GM19467 (cell line): ENCODE measurements around the gene KRTDAP.

Experiments used
- ATAC-seq: cut with Tn5 transposase; IDR thresholded peaks from one replicate; pipeline ENCODE4 v1.9.1; 2021; ENCODE audit warnings: mild to moderate bottlenecking, moderate library complexity; ENCODE audit not compliant: unreplicated experiment

Gene KRTDAP, protein sequence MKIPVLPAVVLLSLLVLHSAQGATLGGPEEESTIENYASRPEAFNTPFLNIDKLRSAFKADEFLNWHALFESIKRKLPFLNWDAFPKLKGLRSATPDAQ

DNA sequence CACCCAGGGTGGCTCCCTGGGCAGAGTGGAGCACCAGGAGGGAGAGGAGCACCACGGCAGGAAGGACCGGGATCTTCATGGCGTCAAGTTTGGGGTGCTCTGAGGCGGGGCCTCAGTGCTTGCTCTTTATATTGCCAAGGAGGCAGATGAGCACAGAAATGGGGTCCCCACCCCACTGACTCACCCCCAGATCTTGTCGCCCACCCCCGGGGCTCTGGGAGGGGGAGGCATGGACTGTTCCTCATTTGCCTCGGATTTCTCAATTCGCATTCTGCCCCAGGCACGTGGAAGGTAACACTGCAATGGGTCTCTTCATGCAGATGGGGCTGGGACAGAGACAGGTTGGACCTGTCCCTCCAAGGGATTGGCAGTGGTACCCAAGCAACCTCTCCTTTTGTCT lies at the start of gene KRTDAP:
Gene KRTDAP, minus strand, starts transcription at position 101 of the 400 bp plus-strand sequence. Its CDS starts 22 bp downstream, at position 79.
- ATAC-seq = no peak

DNA sequence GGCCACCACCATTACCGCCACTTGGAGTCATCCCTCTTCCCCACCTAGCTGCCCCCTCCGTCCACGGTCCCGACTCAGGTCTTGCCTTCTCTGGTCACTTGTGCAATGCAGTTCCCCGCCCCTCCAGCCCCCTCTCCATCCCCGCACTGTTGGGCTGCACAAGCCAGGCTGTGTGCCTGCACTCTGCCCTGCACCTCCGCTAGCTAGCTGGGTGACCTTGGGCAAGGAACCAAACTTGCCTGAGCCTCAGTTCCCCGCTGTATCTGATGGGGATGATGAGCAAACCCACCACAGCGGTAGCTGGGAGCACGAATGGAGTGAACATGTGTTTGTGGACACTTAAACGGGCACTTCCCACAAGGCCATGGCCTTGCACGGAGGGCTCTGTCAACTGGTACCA lies 49.6 kb upstream of the KRTDAP start:
- ATAC-seq = no peak

DNA sequence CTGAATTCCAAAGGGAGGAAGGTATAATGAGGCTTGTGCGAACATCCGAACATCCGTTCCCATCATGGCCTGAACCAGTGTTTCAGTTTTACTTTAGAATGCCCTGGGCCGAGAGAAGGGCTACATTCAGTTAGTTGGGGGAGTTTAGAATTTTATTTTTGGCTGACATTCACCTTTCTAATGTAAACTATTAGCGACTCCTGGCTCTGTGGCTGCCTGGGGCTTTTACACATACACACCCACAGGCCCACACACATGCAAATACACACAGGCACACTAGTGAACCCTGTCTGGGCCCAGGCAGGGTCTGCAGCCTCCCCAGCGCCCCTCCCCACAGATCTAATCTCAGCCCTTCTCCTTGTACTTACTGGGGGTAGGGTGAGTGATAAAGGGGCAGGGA lies 49.0 kb upstream of the KRTDAP start:
- ATAC-seq = no peak

DNA sequence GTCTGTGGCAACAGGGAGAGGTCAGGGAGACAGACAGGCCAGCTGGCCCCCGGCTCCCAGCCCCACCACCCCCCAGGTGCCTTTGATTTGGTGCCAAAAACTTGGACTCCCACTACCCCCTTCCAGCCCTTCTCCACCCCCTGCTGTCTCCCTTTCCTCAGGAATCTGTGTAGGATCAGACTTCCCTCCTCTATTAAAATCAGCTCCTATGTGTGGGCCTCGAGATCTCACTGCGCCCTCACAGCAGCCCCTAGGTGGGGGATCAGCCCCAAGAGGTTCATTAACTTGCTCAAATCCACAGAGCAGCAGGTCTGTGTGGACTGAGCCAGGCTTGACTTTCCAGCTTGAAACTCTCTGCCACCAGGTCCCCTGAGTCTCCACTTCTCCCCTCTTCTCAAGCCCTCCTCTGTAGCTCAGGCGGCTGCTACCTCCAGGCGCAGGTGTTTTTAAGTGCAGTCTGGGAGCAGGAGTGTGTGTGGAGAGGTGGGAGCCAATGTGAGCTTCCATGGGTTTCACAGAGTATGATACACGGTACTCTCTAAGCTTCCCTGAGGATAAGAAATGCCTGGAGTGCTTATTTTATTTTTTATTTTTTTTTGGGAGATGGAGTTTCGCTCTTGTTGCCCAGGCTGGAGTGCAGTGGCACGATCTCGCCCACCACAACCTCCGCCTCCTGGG lies 44.7 kb upstream of the KRTDAP start:
- ATAC-seq = no peak

DNA sequence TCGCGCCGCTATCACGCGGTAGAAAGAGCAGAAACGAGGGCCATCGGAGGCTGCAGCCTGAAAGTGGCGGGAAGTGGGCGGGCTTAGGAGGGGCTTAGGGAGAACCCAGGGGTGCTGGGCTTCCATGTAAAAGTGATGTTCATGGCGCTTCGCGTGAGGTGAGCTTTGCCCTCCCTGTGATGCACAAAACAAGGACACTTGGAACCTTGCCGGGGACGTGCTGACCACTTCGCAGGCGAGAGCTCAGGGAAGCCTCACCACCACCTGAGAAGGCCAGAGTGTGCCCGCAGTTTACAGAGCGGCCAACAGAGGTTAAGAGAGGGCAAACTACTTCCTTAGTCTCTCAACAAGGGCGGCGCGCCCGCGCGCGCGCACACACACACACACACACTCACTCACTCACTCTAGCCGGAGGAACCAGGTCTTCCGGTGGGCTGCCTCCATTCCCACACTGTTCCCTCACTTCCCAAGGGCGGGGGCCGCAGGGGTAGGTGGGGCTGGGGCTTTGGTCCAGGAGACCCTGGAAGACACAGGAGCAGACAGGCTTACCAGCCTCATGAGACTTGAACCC lies 43.6 kb upstream of the KRTDAP start:
- ATAC-seq = no peak

DNA sequence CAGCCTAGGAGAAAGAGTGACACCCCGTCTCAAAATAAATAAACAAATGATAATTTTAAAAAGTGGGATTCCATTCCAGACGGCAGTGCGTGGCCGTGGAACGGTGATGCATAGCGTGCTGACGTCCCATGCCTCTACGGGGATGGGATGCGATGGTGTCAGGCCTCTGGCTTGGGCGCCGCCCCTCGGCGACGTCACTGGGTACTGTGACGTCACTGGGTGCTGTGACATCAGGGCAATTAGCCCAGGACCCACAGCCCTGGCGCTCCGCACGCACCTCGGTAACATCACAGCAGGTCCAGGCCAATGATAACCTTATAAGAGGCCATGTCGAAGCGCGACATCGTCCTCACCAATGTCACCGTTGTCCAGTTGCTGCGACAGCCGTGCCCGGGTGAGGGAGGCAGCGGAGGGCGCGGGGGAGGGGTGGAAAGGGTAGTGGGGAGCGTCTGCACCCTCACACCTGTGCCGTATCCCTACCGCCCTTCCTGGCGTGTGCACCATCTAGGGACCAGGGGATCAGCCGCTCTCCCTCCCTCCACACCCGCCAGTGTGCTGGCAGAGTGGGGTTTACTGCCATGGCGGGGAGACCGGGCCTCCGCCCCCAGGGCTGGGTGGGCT lies 43.0 kb upstream of the KRTDAP start, which contains the start of gene GAPDHS:
Gene GAPDHS, plus strand, starts transcription at position 256 of the 621 bp plus-strand sequence. Its CDS starts 72 bp downstream, at position 328.
- no peak for ATAC-seq

DNA sequence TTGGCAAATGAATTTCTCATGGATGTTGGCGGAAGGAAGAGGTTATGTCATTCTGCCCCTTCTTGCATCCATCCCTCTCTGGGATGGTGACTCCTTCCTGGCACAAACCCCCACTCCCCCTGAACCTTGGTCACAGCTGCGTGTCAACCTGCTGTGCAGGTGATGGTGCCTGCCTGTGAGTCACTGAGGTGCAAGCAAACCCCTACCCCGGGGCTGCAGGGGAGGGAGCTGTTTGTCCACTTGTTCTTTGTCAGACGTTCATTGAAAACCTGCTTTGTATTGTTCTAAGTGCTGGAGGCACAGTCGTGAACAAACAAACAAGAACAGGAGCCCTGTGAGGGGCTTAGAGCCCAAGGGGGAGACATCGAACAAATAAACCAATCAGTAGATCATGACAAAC lies 41.0 kb upstream of the KRTDAP start:
- no peak for ATAC-seq

DNA sequence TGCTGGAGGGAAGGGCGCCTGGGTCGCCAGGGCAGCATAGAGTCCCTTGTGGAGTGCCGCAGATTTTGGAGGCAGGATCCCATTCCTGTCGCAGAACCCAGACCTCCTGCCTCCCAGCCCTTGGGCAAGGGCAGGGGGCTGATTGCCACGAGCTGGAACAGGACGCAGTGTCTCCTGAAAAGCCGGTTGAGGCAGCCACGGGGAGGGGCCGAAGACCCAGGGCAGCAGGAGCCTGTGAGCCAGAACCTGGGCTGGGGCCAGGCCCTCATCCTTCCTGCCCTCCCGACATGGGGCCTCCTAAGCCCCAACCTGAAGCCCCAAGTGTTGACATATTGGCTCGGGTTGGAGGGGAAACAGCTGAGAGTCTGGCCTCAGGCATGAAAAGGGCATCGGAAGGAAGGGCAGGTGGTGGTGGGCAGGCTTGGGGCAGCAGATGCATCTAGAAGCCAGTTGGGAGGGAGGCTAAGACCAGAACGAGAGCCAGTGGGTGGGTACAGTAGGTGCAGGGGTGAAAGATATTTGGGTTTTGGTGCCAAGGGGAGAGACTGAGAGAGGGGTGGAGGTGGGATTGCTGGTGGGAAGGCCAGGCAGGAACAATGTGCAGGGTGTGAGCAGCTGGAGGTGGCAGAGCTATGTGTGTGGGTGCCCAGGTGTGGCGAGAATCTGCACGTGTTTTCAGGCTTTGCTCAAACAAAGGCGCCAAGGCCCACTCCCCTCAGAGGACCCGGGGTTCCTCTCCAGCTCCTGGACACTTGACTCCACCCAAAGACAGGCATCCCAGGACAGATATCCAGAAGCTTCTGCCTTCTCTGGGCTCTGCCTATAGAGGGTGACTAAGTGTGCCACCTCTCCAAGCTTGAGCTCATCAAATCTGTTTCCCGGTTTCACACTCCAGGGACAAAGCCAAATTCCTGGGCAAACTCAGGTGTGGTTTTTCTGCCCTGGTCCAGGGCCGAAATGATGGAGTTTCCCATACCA lies 39.3 kb upstream of the KRTDAP start:
- ATAC-seq = no peak

DNA sequence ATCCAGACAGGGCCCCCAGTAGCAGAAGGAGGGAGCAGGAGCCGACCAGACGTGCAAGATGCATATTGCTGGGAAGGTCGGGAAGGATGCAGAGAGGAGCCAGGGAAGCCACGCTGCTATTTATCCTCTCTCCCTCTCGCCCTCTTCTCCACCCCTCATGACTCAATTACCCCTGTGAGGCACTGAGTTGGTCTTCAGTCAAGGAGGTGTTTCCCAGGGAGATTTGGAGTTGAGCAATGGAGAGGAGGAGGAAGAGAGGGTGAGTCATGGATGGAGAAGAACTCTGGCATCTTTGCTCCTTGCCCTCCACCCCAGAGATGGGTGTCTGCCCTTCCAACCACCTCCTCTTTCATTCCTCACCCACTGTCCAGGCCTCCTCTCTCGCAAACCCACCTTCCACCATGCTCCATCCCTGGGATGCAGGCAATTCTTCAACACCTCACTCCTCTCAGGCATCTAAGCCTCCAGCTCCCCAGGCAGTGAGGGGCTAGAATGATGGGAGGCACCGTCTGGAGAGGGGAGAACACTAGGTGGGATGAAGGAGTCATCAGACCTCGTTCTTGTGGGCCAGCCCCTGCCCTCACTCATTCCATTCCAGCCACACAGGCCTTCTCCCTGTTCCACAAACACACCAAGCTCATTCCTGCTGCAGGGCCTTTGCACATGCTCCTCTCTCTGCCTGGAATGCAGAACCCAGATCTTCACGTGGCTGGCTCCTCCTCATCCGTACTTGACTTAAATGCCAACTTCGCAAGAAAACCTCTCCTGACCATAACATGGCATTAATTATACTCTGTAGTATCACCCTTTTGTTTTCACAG lies 38.2 kb upstream of the KRTDAP start, which contains the start of gene SBSN:
Gene SBSN, minus strand, starts transcription at position 94 of the 821 bp plus-strand sequence. Its CDS starts 30 bp downstream, at position 64.
- ATAC-seq = no peak

DNA sequence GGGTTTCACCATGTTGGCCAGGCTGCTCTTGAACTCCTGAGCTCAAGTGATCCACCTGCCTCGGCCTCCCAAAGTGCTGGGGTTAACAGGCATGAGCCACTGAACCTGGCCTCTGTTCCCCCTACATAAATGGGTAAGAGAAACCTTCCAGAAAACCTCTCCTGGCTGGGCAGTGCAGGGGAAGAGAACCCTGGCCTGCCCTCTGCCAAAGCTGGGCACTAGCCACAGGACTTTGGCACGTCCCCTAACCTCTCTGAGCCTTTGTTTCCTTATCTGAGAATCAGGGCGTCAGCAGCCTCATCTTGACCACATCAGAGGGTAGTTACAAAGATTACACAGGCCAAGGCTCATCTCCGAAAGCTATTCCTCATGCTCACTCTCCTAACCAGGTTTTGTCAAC lies 35.6 kb upstream of the KRTDAP start:
- no peak for ATAC-seq

DNA sequence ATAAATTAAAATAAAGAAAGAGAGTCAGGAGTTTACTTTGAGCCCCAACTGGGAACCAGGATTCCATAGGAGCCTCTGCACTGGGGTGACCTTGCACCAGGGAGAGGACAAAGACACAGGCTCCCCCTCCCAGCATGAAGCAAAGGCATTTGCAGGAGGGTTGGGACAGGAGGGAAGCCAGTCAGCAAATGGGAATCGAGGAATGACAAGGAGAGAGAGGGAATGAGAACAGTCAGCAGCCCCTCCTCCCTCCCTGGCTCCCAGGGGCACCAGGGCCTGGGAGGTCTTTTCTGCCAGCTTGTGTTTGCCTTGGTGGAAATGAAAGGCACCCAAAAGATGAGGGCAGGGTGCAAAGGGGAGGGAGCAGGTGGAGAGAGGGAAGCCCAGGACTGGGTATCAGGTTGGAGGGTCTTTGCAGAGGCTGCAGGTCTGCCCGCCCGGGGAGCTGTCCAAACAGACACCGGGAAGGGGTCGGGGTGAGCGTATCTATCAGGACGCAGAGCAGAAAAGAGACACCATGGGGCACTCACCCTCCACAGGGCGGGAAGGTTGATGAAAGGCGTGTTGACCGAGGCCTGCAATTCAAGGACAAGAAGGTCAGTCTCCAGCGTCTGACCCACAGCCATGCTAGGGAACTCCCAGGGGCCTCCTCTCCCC lies 34.0 kb upstream of the KRTDAP start:
- ATAC-seq = no peak

DNA sequence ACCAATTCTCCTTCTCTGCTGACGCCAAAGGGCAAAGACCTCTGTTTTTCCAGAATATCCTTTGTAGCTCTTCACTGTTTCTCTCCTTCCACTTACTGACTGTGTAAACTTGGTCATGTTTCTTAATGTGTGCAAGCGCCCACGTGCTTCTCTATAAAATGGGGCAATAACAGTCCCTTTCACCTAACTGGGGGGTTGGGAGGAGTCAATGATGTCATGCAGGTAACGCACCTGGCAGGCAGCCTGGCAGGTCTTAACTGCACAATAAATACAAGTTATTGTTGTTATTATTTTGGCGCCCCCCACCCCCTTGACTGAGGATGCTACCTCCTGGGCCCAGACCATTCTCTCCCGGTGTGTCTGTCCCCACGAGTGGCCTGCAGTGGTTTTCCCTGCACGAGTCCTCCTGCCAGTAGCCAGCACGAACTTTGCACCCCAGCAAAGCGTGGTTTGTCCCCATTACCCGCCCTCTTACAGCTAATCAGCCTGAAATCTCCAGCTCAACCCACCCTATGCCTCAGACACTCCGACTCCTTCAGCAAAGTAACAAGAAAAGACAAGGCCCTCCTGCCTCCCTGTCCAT lies 32.6 kb upstream of the KRTDAP start:
- ATAC-seq = no peak

DNA sequence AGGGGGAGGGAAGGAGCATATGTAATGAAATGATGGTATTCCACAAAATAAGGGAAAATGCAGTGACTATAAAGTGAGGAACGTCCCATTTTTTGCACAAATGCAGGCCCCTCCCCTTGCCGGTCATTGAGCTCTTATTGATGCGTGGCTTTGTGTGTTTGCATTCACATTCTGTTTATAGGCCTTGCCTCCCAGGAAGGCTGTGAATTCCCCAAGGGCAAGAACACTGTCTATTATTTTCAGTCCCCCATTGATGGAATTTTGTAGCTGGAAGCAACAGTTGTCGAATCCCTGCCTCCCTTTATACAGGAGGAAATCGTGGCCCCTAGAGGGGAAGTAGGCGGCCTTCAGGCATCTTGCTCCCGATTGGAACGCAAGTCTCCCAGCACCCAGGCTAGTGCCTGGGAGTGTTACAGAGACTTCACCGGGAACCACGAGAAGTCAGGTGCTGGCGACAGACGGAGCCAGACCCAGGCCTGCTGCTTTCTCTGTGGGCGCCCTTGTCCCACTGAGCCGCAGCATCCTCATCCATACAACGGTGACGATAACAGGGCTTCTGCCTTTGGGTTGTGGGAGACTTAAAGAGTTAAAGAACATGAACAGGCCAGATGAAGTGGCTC lies 31.0 kb upstream of the KRTDAP start:
- ATAC-seq = no peak

DNA sequence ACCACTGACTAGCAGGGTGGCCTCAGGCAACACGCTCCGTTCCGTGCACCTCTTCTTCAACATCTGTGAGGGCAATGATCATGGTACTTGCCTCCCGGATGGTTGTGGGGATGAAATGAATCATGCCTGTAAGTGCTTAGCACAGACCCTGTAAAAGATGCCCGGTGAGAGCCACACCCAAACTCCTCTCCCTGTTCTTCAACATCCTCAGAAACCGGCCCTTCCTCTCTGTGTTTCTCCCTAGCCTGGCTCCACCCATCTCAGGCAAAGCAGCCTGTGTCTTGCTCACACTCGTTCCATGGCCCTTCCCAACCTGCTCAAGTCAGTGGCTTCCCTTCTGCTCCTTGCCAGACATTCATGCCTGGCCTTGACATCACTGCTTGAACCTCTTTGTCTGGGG lies 29.0 kb upstream of the KRTDAP start:
- no peak for ATAC-seq

DNA sequence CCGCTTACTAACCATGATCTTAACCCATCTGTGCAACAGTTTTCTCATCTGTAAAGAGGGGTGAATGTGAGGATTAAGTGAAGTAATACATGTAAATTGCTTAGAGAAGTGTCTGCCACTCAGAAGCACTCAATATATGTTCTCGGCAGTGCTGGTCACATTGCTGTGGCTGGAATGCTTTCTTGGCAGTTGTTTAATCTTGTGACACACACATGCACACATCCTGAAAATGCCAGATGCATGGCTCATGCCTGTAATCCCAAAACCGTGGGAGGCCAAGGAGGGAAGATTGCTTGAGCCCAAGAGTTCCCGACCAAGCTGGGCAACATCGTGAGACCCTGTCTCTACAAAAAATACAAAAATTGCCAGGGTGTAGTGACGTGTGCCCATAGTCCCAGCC lies 28.0 kb upstream of the KRTDAP start:
- no peak for ATAC-seq

DNA sequence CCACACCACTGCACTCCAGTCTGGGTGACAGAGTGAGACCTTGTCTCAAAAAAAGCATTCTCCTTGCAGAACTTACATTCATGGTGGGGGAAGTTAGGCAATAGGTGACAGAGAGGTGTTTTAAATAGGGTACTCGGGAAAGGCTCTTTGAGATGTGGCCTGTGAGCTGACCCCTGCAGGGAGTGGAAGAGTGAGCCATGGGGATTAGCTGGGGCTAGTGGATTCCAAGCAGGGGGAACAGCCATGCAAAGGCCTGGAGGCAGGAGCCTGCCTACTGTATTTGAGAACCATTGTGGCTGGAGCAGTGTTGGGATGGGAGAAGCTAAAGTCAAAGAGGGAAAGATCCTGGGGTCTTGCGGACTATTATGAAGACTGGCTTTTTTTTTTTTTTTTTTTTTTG lies 27.1 kb upstream of the KRTDAP start:
- ATAC-seq = no peak

DNA sequence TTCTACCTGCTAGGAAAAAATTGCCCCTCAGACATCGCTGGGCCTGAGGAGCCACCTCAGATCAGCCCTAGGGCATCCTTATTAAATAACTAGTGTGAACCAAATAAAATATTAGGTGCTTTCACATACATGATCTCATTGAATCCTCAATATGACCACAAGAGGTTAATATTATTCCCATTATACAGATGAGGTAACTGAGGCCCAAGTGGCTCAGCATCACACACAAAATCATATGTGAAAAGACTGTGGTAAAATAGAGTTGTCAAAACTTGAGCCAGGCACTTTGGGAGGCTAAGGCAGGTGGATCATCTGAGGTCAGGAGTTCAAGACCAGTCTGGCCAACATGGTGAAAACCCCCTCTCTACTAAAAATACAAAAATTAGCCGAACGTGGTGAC lies 26.0 kb upstream of the KRTDAP start:
- no peak for ATAC-seq

DNA sequence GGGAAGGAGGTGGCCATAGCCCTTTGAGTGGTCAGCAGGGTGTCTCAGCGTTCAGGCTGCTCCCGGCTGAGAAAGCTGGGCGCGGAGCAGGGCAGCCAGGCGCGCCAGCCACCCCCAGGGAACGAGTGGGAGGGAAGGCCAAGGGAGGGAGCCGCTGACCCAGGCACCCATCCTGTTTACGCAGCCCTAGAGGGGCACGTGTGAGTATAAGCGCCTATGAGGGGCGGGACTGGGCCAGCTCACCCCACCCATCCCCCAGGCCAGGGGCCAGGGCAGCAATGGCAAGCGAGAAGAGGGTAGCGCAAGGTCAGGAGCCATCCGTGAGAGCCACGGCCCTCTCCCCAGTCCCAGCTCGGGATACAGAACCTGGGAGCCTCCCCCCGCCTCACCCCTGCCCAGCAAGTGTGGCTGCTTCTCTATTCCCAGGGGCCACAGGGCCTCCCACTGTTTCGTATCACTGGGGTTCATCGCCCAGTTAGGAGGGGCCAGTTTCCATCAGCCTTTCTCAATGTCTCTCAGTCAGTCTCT lies 24.1 kb upstream of the KRTDAP start:
- no peak for ATAC-seq
